Fibroblast of pulmonary artery (primary cell): Measurements from ENCODE around the gene KLHL36.
"Not testable (repeated sequence)": the region's sequence is repeated elsewhere in the genome, so short reads cannot be mapped to it uniquely, and the experiment has no call there.

ENCODE experiments used
- DNase-seq: peaks from one replicate; pipeline ENCODE4 v3.0.0-alpha.2; 2010; ENCODE audit warnings: low read depth
- H3K4me3 ChIP-seq: replicated peaks from 2 replicates; pipeline ENCODE4 v1.5.1; 2011; ENCODE audit warnings: low read depth, mild to moderate bottlenecking, control low read depth, low read length, moderate library complexity
- TF ChIP-seq, protein P1 (sequence below): IDR thresholded peaks from 2 replicates; pipeline ENCODE4 v1.5.1; 2011; ENCODE audit warnings: mild to moderate bottlenecking, control low read depth, low read length, inconsistent platforms; ENCODE audit errors: missing control alignments

Gene KLHL36

DNA sequence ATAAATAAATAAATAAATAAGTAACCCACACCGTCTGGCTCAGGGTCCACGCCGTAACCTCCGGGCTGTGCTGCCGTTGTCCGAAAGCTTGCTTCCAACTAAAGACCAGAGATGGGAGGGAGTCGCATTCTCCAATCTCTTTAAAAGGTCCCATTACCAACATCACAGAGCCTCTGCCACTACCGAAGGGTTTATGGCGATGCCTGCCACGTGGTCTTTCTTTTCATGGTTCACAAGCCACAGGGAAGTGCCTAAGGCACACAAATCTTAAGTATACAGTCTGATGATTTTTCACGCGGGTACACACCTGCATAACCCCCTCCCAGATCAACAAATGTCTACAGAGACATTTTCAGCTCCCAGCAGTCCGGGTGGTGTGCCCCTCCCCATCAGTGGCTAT lies 31.8 kb upstream of the KLHL36 start:
- no peak for DNase-seq

DNA sequence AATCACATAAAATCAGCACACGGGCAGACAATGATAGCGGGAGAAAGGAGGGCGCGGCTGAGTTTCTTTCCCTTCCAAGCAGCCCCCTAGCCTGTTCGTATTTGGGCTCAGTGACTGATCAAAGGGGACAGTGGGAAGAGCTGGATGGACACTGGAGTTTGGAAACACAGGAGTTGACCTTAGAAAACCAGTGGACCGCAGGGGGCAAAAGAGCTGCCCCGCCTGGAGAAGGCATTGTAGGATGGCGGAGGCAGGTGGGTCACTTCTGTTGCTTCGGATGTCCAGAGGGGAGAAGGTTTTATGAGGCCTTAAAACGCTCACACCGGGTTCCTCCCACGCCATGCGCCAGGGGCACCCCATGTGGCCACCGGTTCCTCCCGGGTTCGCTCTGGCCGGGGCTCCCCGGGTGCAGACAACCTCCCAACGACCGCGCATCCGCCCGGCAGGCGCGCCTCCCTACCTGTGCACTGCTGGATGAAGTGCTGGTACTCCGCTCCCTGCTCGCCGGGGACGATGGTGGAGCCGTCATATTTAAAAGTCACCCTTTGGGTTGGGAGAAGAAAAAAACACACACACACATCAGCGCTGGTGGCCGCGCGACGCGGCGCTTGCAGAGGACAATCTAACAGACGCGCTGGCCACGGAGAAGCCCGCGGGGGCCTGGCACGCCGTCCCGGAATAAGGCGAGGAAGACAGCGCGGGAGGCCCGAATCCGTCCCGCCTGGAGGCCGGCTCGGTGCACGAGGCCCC lies 31.1 kb upstream of the KLHL36 start:
- peak overlapping the region; percentile 75 for H3K4me3 ChIP-seq
- no peak for DNase-seq

More for the DNA sequence above, 31.8 kb upstream of the KLHL36 start:
- TF ChIP-seq, protein P1, sequence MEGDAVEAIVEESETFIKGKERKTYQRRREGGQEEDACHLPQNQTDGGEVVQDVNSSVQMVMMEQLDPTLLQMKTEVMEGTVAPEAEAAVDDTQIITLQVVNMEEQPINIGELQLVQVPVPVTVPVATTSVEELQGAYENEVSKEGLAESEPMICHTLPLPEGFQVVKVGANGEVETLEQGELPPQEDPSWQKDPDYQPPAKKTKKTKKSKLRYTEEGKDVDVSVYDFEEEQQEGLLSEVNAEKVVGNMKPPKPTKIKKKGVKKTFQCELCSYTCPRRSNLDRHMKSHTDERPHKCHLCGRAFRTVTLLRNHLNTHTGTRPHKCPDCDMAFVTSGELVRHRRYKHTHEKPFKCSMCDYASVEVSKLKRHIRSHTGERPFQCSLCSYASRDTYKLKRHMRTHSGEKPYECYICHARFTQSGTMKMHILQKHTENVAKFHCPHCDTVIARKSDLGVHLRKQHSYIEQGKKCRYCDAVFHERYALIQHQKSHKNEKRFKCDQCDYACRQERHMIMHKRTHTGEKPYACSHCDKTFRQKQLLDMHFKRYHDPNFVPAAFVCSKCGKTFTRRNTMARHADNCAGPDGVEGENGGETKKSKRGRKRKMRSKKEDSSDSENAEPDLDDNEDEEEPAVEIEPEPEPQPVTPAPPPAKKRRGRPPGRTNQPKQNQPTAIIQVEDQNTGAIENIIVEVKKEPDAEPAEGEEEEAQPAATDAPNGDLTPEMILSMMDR: no peak
- peak overlapping the region; percentile 75 for H3K4me3 ChIP-seq

DNA sequence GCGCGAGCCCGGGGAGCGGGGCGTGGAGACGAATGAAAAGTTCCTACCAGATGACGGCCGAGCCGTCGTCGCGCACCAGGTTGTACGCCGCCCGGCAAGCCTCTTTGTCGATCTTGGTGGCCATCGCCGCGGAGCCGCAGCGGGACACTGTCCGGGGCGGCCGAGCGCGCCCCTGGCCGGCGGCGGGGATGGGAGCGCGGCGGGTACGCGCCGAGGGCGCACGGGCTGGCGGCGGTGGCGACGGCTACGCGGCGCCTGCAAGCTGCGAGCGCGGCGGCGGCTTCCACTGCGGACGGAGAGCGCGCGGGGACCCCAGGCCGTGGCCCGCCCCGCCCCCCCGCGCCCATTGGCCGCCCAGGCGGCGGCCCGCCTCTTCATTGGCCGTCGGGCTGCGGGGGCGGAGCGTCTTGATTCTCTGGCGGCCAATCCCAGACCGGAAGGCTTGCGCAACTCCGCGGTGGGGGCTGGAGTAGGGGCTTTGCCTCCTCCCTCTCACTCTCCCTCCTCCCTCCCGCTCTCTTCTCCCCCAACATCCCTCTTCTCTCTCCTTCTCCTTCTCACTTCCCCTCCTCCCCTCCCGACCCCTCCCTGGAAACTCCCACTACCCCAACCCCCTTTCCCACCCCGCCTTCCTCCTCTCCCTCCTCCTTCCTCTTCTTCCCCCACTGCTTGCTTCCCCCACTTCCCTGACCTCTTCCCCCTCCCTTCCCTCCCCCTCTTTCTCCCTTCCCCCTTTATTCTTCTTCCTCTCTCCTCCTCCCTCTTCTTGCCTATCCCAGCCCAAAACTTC lies 30.3 kb upstream of the KLHL36 start, which contains the start of gene COTL1:
COTL1 (minus strand) TSS at position 288 of the 790 bp plus-strand sequence; CDS start at position 124, 164 bp downstream.
- peak within 1 kb of the TSS; percentile 75 for H3K4me3 ChIP-seq
- DNase-seq: peak; percentile 98

More for the DNA sequence above, 31.1 kb upstream of the KLHL36 start:
- TF ChIP-seq, protein P1: no peak

DNA sequence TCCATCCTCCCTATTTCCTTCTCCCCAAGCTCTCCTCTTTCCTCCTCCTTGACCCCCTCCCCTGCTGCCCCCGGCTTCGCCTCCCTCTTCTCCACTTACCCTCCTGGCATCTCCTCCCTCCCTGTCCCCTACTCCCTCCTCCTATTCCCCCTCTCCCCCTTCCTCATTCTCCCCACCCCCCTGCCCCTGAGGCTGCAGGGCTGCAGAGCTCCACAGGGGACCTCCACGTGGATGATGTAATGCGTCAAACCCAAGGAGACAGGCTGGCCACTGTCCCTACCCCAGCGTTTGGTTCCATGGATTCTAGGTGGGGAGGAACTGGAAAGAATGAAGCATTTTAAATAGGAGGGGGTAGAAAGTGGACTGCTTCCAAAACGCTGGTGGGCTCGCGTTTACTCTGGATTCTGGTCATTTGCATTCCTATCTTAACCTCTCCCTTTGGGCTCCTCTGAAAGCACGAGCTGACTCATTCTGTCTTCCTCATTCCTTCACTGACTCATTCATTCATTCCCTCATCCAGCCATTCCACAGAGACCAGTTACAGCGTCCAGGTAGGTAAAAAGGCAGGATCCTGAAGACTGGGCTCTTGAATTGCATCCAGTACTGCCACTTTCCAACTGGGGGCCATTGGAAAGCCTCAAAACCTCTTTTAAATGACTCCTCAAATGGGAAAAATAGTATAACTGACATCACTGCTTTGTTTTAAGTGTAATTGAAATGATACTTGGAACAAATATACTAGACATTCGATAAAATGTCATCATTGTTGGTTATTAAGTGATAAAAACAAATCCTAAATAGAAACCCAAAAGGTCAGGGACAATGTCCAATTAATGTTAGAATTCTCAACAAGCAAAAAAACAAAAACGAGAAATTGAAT lies 29.5 kb upstream of the KLHL36 start:
- TF ChIP-seq, protein P1: no peak
- peak; percentile 92 for DNase-seq
- H3K4me3 ChIP-seq: peak overlapping the region; percentile 34

More for the DNA sequence above, 30.3 kb upstream of the KLHL36 start, which contains the start of gene COTL1:
- TF ChIP-seq, protein P1: no peak

DNA sequence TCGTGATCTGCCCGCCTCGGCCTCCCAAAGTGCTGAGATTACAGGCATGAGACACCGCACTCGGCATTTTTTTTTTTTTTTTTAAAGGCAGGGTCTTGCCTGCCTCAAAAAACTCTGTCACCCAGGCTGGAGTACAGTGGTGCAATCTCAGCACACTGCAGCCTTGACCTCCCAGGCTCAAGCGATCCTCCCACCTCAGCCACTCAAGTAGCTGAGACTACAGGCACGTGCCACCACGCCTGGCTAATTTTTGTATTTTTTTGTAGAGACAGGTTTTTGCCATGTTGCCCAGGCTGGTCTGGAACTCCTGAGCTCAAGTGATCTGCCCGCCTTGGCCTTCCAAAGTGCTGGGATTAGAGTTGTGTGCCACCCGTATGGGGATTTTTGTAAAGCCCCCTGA lies 27.4 kb upstream of the KLHL36 start:
- not testable (repeated sequence) for DNase-seq, H3K4me3 ChIP-seq

DNA sequence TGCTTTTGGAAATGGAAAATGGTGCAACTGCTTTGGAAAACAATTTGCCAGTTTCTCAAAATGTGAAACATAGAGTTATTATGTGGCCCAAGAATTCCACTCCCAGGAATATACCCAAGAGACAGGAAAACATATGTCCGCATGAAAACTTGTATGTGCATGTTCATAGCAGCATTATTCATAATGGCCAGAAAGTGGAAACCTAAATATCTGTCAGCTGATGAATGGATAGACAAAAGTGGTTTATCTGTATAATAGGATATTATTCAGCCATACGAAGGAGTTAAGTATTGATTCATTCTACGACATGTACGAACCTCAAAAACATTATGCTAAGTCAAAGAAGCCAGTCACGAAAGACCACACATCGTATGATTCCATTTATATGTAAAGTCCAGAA lies 22.8 kb upstream of the KLHL36 start:
- DNase-seq: no peak
- TF ChIP-seq, protein P1: no peak
- H3K4me3 ChIP-seq: no peak overlapping the region
